DND-41 (cell line): ENCODE results near the gene SOCS3.

Experiments used
- ATAC-seq: fragments of 200-7000 bp; cut with Tn5 transposase; 3 replicates; pipeline ENCODE4 v1.9.1; 2021; ENCODE audit warnings: low read depth; ENCODE audit not compliant: insufficient read depth
- DNase-seq: peaks from one replicate; pipeline ENCODE4 v3.0.0-alpha.2; 2020
- H2AFZ ChIP-seq: 2 replicates; pipeline ENCODE4 v1.6.0; 2012; ENCODE audit warnings: low read depth, low read length
- H3K27ac ChIP-seq: 2 replicates; pipeline ENCODE4 v1.5.1; 2012; ENCODE audit warnings: low read length, inconsistent platforms
- H3K27me3 ChIP-seq: fragments of 200-600 bp; sonication (generic); 2 replicates; pipeline ENCODE4 v1.6.0; 2012; ENCODE audit warnings: low read length, mild to moderate bottlenecking, inconsistent platforms; ENCODE audit not compliant: insufficient read depth, poor library complexity
- H3K36me3 ChIP-seq: 2 replicates; pipeline ENCODE4 v1.5.1; 2012; ENCODE audit warnings: low read length, inconsistent platforms; ENCODE audit not compliant: insufficient read depth
- H3K4me1 ChIP-seq: 2 replicates; pipeline ENCODE4 v1.5.1; 2012; ENCODE audit warnings: mild to moderate bottlenecking, low read length; ENCODE audit not compliant: insufficient read depth
- H3K4me2 ChIP-seq: 2 replicates; pipeline ENCODE4 v1.6.0; 2012; ENCODE audit warnings: mild to moderate bottlenecking, moderate library complexity, low read length, inconsistent platforms; ENCODE audit not compliant: insufficient read depth
- H3K4me3 ChIP-seq, 2 experiments: fragments of 200-600 bp in 1 of 2; shearing (Covaris generic) in 1 of 2; 2 replicates each; pipeline ENCODE4 v1.5.1; 2012 to 2016; ENCODE audit warnings: inconsistent platforms in 2 of 2, low read length in 2 of 2, mild to moderate bottlenecking in 2 of 2, low read depth in 1 of 2, moderate library complexity in 1 of 2
- H3K79me2 ChIP-seq: 2 replicates; pipeline ENCODE4 v1.6.0; 2012; ENCODE audit warnings: low read length, inconsistent platforms; ENCODE audit not compliant: insufficient read depth
- H3K9ac ChIP-seq: 2 replicates; pipeline ENCODE4 v1.6.0; 2012; ENCODE audit warnings: low read depth, mild to moderate bottlenecking, inconsistent platforms, low read length, moderate library complexity
- H3K9me3 ChIP-seq: 2 replicates; pipeline ENCODE4 v1.5.1; 2012; ENCODE audit warnings: low read length, moderate library complexity, mild to moderate bottlenecking, inconsistent platforms; ENCODE audit not compliant: insufficient read depth, severe bottlenecking
- H4K20me1 ChIP-seq: 2 replicates; pipeline ENCODE4 v1.6.0; 2012; ENCODE audit warnings: low read length; ENCODE audit not compliant: insufficient read depth
- CTCF ChIP-seq: IDR thresholded peaks from 2 replicates; pipeline ENCODE4 v1.5.1; 2012; ENCODE audit warnings: borderline replicate concordance, low read length, moderate library complexity, mild to moderate bottlenecking; ENCODE audit not compliant: poor library complexity, severe bottlenecking; ENCODE audit errors: extremely low read depth
- EZH2 ChIP-seq: IDR thresholded peaks from 3 replicates; pipeline ENCODE4 v1.6.1; 2012; ENCODE audit warnings: borderline replicate concordance, low read depth, mild to moderate bottlenecking, moderate library complexity, low read length, inconsistent platforms; ENCODE audit not compliant: severe bottlenecking

SOCS3 gene

DNA sequence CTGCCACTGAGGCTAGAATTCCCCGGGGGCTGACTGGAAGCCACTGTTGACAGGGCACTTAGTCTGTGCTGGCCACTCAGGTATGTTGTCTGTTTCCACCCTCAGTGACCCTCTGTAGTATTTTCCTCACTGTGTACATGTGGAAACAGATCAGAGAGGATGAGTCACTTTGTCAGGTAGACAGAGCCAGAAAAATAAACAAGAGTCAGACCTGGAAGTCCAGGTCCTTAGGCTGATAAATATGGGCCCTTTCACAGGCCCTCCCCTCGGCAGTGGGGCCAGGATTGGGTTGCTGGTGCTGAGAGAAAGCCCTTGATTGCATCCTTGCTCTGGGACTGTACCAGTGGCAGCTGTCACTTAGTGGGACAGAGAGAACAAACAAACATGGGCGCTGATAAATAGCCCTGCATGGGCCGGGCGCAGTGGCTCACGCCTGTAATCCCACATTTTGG lies 39.8 kb upstream of the SOCS3 start:
- H3K4me3 ChIP-seq, result no peak overlapping the region
- no peaks in the 10 kb centered on the region for H3K4me1 ChIP-seq
- H3K9ac ChIP-seq, result no peak overlapping the region
- H4K20me1 ChIP-seq, result peaks cover 48% of the 10 kb centered on the region
- H3K4me2 ChIP-seq, result no peak overlapping the region
- no peaks in the 10 kb centered on the region for H3K9me3 ChIP-seq
- TF ChIP-seq CTCF (no peak), EZH2 (no peak)
- H2AFZ ChIP-seq, result no peak overlapping the region
- ATAC-seq (no peak), DNase-seq (no peak)
- H3K27ac ChIP-seq, result no peak overlapping the region
- H3K36me3 ChIP-seq, result peaks cover 97% of the 10 kb centered on the region
- no peaks in the 10 kb centered on the region for H3K27me3 ChIP-seq
- peaks cover 23% of the 10 kb centered on the region for H3K79me2 ChIP-seq

DNA sequence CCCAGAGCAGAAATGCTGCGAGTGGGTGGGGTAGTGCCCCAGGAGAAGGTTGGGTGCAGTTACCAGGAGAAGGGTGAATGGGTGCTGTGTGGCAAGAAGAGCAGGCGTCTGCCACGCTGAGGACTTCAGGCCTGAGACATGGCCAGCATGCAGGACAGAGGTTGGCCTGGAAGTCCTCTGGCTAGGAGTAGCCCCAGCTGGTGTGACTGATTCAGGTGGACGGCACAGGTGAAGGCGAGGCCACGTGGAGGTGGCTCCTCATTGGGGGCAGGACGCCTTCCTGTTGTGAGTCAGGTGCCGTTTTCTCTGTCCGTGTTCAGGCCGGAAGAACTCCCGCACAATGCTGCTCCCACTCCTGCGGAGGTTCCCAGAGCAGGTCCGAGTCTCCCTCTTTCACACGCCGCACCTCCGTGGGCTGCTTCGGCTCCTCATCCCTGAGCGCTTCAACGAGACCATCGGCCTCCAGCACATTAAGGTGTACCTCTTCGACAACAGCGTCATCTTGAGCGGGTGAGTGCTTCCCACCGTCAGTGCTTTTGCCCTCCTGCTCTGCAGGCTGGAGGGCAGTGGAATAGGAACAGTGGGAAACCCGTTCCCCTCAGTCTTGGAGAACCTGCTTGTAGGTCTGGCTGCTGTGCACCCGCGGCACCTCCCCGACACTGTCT lies 39.3 kb upstream of the SOCS3 start:
- Histone ChIP-seq H4K20me1 (peaks cover 51% of the 10 kb centered on the region), H3K9me3 (no peaks in the 10 kb centered on the region), H3K27ac (no peak overlapping the region), H3K4me3 (no peak overlapping the region), H3K79me2 (peaks cover 27% of the 10 kb centered on the region), H3K4me1 (no peaks in the 10 kb centered on the region), H3K9ac (no peak overlapping the region), H3K27me3 (no peaks in the 10 kb centered on the region), H3K36me3 (peaks cover 95% of the 10 kb centered on the region), H3K4me2 (no peak overlapping the region), H2AFZ (no peak overlapping the region)
- DNase-seq (no peak), ATAC-seq (no peak)
- TF ChIP-seq EZH2, result no peak
- no peak for TF ChIP-seq CTCF

GRCh38 chr17:78398390-78398789 lies 38.5 kb upstream of the SOCS3 start:
- no peaks in the 10 kb centered on the region for H3K27me3 ChIP-seq
- no peaks in the 10 kb centered on the region for H3K9me3 ChIP-seq
- H3K27ac ChIP-seq, result no peak overlapping the region
- H4K20me1 ChIP-seq, result peaks cover 51% of the 10 kb centered on the region
- no peak overlapping the region for H3K4me2 ChIP-seq
- peaks cover 33% of the 10 kb centered on the region for H3K79me2 ChIP-seq
- DNase-seq, result no peak
- no peak overlapping the region for H2AFZ ChIP-seq
- ATAC-seq, result no peak
- TF ChIP-seq CTCF (no peak), EZH2 (no peak)
- H3K4me3 ChIP-seq, result no peak overlapping the region
- no peak overlapping the region for H3K9ac ChIP-seq
- peaks cover 94% of the 10 kb centered on the region for H3K36me3 ChIP-seq
- H3K4me1 ChIP-seq, result no peaks in the 10 kb centered on the region
